Esophagus squamous epithelium (tissue), 5 donors: ENCODE data around the gene IFNK. TPM values are rescaled to one million over a fixed set of nuclear protein-coding genes. Genes with fewer than 3 reads are reported as not detected.

Experiments used
- DNase-seq: peaks from one replicate; lab custom pipeline; 2025; lab: John Stamatoyannopoulos, UW
- H3K27ac ChIP-seq, 4 donors: fragments of 200-600 bp; sonication (generic); one replicate each; pipeline ENCODE4 v1.5.1; 2016 to 2019; ENCODE audit warnings: mild to moderate bottlenecking in 1 of 4
- H3K27me3 ChIP-seq, 4 donors: fragments of 200-600 bp; sonication (generic); 1 replicate in 3 of 4; 2 replicates in 1 of 4; pipeline versions ENCODE4 v1.5.1 to v1.6.0; 2017 to 2021; ENCODE audit warnings: antibody characterized with exemption in 1 of 4
- H3K36me3 ChIP-seq, 3 donors: fragments of 200-600 bp; sonication (generic); one replicate each; pipeline ENCODE4 v1.5.1; 2016 to 2019
- H3K4me1 ChIP-seq, 3 donors: fragments of 200-600 bp; sonication (generic); one replicate each; pipeline ENCODE4 v1.5.1; 2017 to 2019
- H3K4me3 ChIP-seq, 4 donors: fragments of 200-600 bp; sonication (generic); 1 replicate in 3 of 4; 2 replicates in 1 of 4; pipeline ENCODE4 v1.5.1; 2016 to 2019; ENCODE audit warnings: mild to moderate bottlenecking in 2 of 4, moderate library complexity in 1 of 4
- H3K9me3 ChIP-seq, 3 donors: fragments of 200-600 bp; sonication (generic); one replicate each; pipeline ENCODE4 v1.5.1; 2016 to 2019
- CTCF ChIP-seq, 6 experiments: fragments of 450-650 bp in 4 of 6; fragments of 200-600 bp in 2 of 6; sonication (generic) in 2 of 6; IDR thresholded peaks; one replicate each; pipeline ENCODE4 v1.5.1; 2016 to 2019; ENCODE audit warnings: antibody characterized with exemption in 6 of 6, mild to moderate bottlenecking in 4 of 6, moderate library complexity in 4 of 6
- POLR2A ChIP-seq, 4 donors: fragments of 450-650 bp; IDR thresholded peaks; one replicate each; pipeline ENCODE4 v1.6.1; 2017; ENCODE audit warnings: antibody characterized with exemption in 4 of 4, mild to moderate bottlenecking in 4 of 4, moderate library complexity in 3 of 4
- WGBS, 2 donors: methylation state at CpG; one replicate each; pipeline ENCODE4 v1.1.5; 2018; 5-methylcytosine and 5-hydroxymethylcytosine counted together
- intact Hi-C: fragments of 100-400 bp; cut with DNase I; formaldehyde crosslinking; loops from one replicate; pipeline ENCODE4 v1.15.0; 2022
- total RNA-seq, 4 donors: library from RNA; depleted of rRNA; stranded (reverse); fragments of >200 nt; gene quantifications; one replicate each; pipeline ENCODE4 v1.1.0, GENCODE V29; 2016
- donor health status: DM: yes; HTN: yes; CAD: no.

The IFNK gene
- total RNA-seq, 4 donors from 2014 or later: not detected

- WGBS, 2 donors: 91 to 96% methylated on average over 1 of the region's 1 CpG
- Histone ChIP-seq H3K4me3 (no peak overlapping the region), H3K27me3 (no peaks in the 10 kb centered on the region), H3K27ac (no peak overlapping the region), H3K4me1 (no peaks in the 10 kb centered on the region), H3K9me3 (no peaks in the 10 kb centered on the region), H3K36me3 (peaks cover 0 to 95% (median 0%) of the 10 kb centered on the region in 3 donors)
- TF ChIP-seq CTCF (IDR thresholded peaks at IDR 0.05) (no peak), POLR2A (IDR thresholded peaks at IDR 0.05) (no peak)
- intact Hi-C loops: no loop called here
- DNase-seq: no peak
These were observed 30.6 kb downstream of the IFNK start for GRCh38 chr9:27554712-27555111.

- H3K4me3 ChIP-seq: no peak overlapping the region
- intact Hi-C loops: no loop called here
- no peak for DNase-seq
- peaks cover 0 to 98% (median 0%) of the 10 kb centered on the region in 3 donors for H3K36me3 ChIP-seq
- no peaks in the 10 kb centered on the region for H3K27me3 ChIP-seq
- TF ChIP-seq CTCF (IDR thresholded peaks at IDR 0.05): no peak
- TF ChIP-seq POLR2A (IDR thresholded peaks at IDR 0.05): no peak
- 92% methylated on average over 8 of the region's 8 CpGs for WGBS, 2 donors
- no peaks in the 10 kb centered on the region for H3K9me3 ChIP-seq
- no peak overlapping the region for H3K27ac ChIP-seq
- peaks cover 0 to 10% (median 0%) of the 10 kb centered on the region in 3 donors for H3K4me1 ChIP-seq
These were observed 32.4 kb downstream of the IFNK start for GRCh38 chr9:27556470-27556869.

GRCh38 chr9:27558307-27558706 is 34.2 kb downstream of the IFNK start:
- no peak overlapping the region for H3K4me3 ChIP-seq
- H3K4me1 ChIP-seq: peaks cover 0 to 19% (median 0%) of the 10 kb centered on the region in 3 donors
- no peak for TF ChIP-seq POLR2A (IDR thresholded peaks at IDR 0.05)
- no peak for TF ChIP-seq CTCF (IDR thresholded peaks at IDR 0.05)
- peaks cover 0 to 85% (median 0%) of the 10 kb centered on the region in 3 donors for H3K36me3 ChIP-seq
- DNase-seq: no peak
- no peaks in the 10 kb centered on the region for H3K9me3 ChIP-seq
- no peaks in the 10 kb centered on the region for H3K27me3 ChIP-seq
- H3K27ac ChIP-seq: no peak overlapping the region
- intact Hi-C loops: no loop called here

- peaks cover 0 to 19% (median 0%) of the 10 kb centered on the region in 3 donors for H3K4me1 ChIP-seq
- peaks cover 0 to 78% (median 0%) of the 10 kb centered on the region in 3 donors for H3K36me3 ChIP-seq
- no peaks in the 10 kb centered on the region for H3K9me3 ChIP-seq
- no peak for DNase-seq
- intact Hi-C loops: no loop called here
- TF ChIP-seq CTCF (IDR thresholded peaks at IDR 0.05) (no peak), POLR2A (IDR thresholded peaks at IDR 0.05) (no peak)
- H3K27ac ChIP-seq: no peak overlapping the region
- H3K27me3 ChIP-seq: no peaks in the 10 kb centered on the region
- H3K4me3 ChIP-seq: no peak overlapping the region
These were observed 36.4 kb downstream of the IFNK start for GRCh38 chr9:27560457-27560856.

- H3K4me3 ChIP-seq: no peak overlapping the region
- 63 to 70% methylated on average over 3 of the region's 3 CpGs for WGBS, 2 donors
- H3K4me1 ChIP-seq: peaks cover 0 to 19% (median 0%) of the 10 kb centered on the region in 3 donors
- no peaks in the 10 kb centered on the region for H3K27me3 ChIP-seq
- intact Hi-C loops: no loop called here
- no peaks in the 10 kb centered on the region for H3K9me3 ChIP-seq
- peak overlapping the region in 3 of 4 donors; percentile 44 to 73 (median 47) for H3K27ac ChIP-seq
- peaks cover 0 to 78% (median 0%) of the 10 kb centered on the region in 3 donors for H3K36me3 ChIP-seq
- DNase-seq: no peak
- TF ChIP-seq POLR2A (IDR thresholded peaks at IDR 0.05): no peak
- no peak for TF ChIP-seq CTCF (IDR thresholded peaks at IDR 0.05)
These were observed 37.6 kb downstream of the IFNK start for GRCh38 chr9:27561685-27562084.
